Brain pericyte (primary cell): Measurements from ENCODE around the gene LY6G5B.

Experiments used
- DNase-seq: peaks from one replicate; pipeline ENCODE4 v3.0.0-alpha.2; 2012; ENCODE audit warnings: low read depth, low spot score

Gene LY6G5B

GRCh38 chr6:31641370-31641769 is 28.4 kb upstream of the LY6G5B start:
- DNase-seq: no peak

DNA sequence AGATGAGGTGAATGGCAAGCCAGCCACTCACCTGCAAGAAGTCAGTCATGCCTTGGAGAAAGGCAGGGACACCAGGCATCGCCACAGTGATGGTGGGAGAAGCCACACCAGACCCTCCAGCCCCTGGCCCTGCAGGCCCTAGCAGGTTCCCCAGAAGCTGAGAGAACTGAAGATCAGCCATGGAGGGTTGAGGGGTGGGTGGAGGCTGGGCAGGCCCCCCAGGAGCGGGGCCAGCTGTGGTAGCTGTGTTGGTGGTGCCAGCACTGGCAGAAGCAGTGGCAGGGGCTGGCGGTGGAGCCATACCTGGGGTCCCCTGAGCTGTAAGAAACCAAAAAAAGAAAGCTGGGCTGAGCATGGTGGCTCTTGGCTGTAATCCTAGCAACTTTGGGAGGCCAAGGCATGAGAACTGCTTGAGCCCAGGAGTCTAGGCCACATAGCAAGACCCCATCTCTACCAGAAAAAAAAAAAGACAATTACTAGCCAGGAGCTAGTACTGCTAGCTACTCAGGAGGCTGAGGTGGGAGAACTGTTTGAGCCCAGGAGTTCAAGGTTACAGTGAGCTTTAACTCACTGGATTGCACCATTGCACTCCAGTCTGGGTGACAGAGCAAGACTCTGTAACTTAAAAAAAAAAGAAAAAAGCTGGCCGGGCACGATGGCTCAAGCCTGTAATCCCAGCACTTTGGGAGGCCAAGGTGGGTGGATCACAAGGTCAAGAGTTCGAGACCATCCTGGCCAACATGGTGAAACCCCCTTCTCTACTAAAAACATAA is 26.8 kb upstream of the LY6G5B start:
- no peak for DNase-seq

- DNase-seq: no peak
Observed at GRCh38 chr6:31643818-31644454, 25.8 kb upstream of the LY6G5B start.

DNA sequence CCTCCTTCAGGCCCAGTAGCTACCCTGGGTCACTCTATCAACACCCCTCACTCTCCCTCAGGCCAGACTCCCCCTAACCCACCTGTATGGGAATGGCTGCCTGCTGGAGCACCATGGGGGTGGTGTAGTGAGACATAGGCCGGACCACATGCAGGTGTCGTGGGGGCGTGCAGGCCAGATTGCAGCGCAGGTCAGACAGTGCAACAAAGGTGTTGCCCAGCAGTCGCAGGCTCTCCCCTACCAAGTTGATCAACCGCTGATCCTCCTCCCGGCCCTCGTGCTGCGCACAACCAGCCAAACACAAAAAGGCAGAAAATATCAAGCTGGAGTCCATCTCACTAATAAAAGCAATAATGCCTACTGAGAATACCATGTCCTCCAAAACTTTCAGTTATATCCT is 24.5 kb upstream of the LY6G5B start:
- DNase-seq: no peak

GRCh38 chr6:31651602-31652191 is 18.1 kb upstream of the LY6G5B start:
- no peak for DNase-seq

GRCh38 chr6:31652925-31653724 is 16.7 kb upstream of the LY6G5B start:
- DNase-seq: no peak

GRCh38 chr6:31654574-31655348 is 15.0 kb upstream of the LY6G5B start:
- DNase-seq: no peak

DNA sequence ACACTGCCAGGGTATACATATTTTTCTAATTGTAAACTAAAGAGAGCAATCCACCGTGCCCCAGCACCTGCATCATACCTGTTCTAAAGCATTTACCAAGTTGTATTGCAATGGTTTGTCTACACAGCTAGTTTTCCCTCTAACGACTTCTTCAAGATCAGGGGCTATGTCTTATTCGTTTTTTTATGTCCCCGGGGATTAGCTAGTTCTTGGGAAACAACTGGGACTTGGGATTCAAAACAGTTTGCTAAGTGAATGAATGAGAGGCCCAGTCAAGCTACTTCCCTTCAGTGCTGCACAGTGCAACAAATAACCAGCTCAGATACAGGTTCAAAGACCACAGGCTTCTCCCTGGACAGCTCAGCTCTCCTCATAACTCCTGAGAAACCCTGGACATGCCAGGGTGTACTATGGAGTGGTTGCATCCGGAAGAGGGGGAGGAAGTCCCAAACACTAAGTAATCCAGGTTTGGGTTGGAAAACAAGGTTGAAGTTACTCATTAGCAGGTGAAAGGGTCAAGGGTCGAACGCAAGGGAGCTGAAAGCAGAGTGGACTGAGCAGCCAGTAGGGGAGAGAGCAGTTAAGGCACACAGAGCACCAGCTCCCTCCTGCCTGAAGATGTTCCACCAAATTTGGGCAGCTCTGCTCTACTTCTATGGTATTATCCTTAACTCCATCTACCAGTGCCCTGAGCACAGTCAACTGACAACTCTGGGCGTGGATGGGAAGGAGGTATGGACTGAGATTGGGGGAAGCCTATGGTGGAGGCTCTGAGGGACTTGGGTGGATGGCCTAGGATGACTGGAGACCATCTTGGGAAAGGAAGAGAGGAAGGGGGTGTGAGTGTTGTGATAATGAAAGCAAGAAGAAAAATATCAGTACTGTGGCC is 14.2 kb upstream of the LY6G5B start, which contains the start of gene APOM:
Gene APOM, plus strand, starts transcription at position 546 of the 889 bp plus-strand sequence. Its CDS starts 73 bp downstream, at position 619.
- DNase-seq: no peak

GRCh38 chr6:31657406-31658157 is 12.2 kb upstream of the LY6G5B start:
- DNase-seq: no peak

- DNase-seq: no peak
Observed at GRCh38 chr6:31658158-31658688, 11.6 kb upstream of the LY6G5B start.

DNA sequence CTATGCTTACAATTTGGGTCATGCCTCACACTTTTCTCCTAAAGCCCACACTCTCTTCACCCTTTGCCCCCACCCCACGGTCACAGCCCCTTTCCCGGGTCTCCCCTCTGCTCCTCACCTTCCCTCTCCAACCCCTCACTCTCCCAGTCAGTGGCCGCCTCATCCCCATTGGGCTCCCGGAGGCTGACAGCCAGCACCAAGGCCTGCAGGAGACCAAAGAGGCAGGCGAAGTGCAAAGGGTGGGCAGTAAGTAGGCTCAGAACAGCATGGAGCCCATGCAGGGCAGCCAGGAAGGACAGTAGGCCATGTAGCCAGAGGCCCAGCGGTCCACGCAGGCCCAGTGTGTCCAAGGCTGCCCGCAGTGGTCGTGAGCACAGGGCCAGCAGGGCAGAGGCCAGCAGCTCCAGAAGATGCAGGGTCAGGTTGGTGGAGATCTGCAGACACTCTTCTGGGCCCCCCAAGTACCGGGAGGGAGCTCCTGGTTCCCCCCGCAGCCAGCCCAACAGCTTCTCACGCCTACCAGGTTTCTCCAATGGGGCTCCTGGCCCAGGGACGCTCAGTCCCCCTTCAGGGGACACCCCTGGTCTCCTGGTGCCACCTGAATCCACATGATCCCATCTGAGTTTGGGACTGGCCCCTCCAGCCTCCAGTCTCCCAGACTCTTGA is 10.7 kb upstream of the LY6G5B start:
- no peak for DNase-seq

DNA sequence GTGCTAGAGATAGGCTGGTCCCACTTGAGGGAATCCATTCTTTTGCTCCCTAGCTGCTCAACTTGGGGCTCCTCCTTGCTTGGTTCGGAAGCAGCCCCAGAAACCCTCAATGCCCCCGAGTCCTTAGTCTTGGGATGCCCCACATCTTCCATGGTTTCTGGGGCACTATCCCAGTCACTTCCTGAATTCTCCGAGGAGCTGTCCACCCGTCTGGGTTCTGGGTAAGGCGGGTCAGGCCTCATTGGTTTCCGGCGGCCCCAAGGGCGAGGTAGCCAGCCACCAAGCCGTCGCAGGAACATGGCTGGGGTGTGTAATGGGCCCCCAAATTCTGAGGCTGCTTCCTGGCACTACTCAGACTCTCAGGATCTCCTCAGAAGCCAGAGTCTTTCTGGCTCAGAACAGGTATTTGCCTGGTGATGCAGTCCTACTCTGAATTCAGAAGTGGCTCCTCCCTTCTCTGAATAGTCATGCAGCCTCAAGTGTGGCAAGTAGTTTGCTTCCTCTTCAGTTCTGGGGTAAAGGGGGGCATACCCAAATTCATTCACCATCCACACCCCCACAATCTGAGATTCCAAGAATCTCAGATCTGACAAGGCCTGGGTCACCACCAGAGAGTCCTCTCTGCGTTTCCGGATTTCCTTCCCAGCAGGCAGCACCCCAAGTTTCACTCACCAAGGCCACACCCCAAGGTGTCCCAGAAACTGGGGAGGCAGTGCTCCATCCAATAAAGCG is 10.0 kb upstream of the LY6G5B start:
- DNase-seq: no peak

DNA sequence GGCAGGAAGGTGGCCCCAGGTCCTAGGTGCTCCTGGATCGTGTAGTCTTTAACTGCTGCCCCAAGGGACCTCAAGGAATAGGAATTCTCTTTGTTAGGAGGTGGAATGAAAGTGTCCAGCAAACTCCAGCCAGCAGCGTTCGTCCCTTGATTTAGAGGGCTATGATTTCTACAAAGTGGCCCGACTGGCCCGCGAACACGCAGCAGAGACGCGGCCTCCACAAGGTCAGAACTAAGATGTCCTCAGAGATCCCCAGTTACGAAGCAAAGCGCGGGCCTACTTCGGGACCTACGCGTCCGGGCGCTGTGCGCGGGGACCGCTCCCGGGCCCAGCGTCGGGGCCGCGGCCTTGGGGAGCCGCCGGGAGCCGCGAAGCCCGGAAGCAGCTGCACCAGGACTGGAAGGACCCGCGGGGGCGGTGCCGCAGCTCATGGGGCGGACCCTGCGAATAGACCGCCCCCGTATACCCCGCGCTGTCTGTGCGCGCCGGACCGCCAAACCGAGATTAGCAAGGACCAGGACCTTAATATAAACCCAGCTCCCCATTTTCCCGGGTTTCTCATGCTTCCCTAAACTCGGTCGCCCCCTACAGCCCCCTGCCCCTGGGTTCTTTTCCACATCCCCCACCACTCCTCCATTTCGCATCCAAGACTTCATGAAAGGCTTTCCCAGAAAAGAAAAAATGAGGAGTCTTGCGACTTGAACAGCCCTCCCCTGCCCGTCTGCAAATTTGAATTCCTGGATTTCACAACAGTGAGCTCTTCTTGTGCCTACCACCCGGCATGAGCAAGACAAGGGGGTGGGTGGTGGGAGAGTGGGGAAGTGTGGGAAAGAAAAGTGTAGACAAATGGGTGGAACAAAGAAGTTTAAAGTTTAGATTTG is 9.2 kb upstream of the LY6G5B start, which contains the start of gene C6orf47:
Gene C6orf47, minus strand, starts transcription at position 398 of the 881 bp plus-strand sequence. CDS start 831 bp downstream, outside the sequence.
- no peak for DNase-seq

- no peak for DNase-seq
Observed at GRCh38 chr6:31661262-31662123, 8.3 kb upstream of the LY6G5B start.

GRCh38 chr6:31662124-31662723 is 7.6 kb upstream of the LY6G5B start:
- no peak for DNase-seq
